HUES64 (cell line): ENCODE results near the gene ARHGEF5.

Source experiments
- H3K27ac ChIP-seq: 2 replicates; pipeline ENCODE4 v1.7.0; 2013; ENCODE audit warnings: low read depth, low read length, inconsistent platforms
- H3K27me3 ChIP-seq: 2 replicates; pipeline ENCODE4 v1.6.1; 2013; ENCODE audit warnings: mild to moderate bottlenecking, low read length; ENCODE audit not compliant: insufficient read depth
- H3K36me3 ChIP-seq: 2 replicates; pipeline ENCODE4 v1.6.1; 2013; ENCODE audit warnings: mild to moderate bottlenecking, low read length; ENCODE audit not compliant: insufficient read depth
- H3K4me1 ChIP-seq: 2 replicates; pipeline ENCODE4 v1.6.1; 2013; ENCODE audit warnings: mild to moderate bottlenecking, low read length, moderate library complexity; ENCODE audit not compliant: insufficient read depth
- H3K4me3 ChIP-seq: 2 replicates; pipeline ENCODE4 v1.5.1; 2013; ENCODE audit warnings: mild to moderate bottlenecking, low read length, moderate library complexity
- H3K9ac ChIP-seq: 2 replicates; pipeline ENCODE4 v1.6.1; 2013; ENCODE audit warnings: mild to moderate bottlenecking, low read depth, low read length
- H3K9me3 ChIP-seq: 2 replicates; pipeline ENCODE4 v1.6.1; 2013; ENCODE audit warnings: low read depth, low read length; ENCODE audit not compliant: insufficient read depth
- WGBS: fragments of 150-250, 120-280 bp; methylation state at CpG from one replicate; pipeline ENCODE4 v1.1.7; 2013; ENCODE audit warnings: missing lambda C conversion rate; 5-methylcytosine and 5-hydroxymethylcytosine counted together

The ARHGEF5 gene

GRCh38 chr7:144384555-144385245 lies 29.5 kb downstream of the ARHGEF5 start:
- Histone ChIP-seq H3K9me3 (no peaks in the 10 kb centered on the region), H3K36me3 (peaks cover 10% of the 10 kb centered on the region), H3K27ac (peak overlapping the region; percentile 47; the same call in 1 of the 2 replicates), H3K4me1 (peaks cover 24% of the 10 kb centered on the region), H3K4me3 (no peak overlapping the region), H3K27me3 (no peaks in the 10 kb centered on the region), H3K9ac (peak overlapping the region; percentile 35; the same call in 1 of the 2 replicates)
- WGBS = 48% methylated on average over 12 of the region's 12 CpGs

GRCh38 chr7:144386741-144387140 lies 31.5 kb downstream of the ARHGEF5 start:
- peaks cover 31% of the 10 kb centered on the region for H3K4me1 ChIP-seq
- H3K9ac ChIP-seq = no peak overlapping the region
- H3K4me3 ChIP-seq = no peak overlapping the region
- H3K27ac ChIP-seq = no peak overlapping the region
- no peaks in the 10 kb centered on the region for H3K36me3 ChIP-seq
- H3K9me3 ChIP-seq = no peaks in the 10 kb centered on the region
- no peaks in the 10 kb centered on the region for H3K27me3 ChIP-seq

DNA sequence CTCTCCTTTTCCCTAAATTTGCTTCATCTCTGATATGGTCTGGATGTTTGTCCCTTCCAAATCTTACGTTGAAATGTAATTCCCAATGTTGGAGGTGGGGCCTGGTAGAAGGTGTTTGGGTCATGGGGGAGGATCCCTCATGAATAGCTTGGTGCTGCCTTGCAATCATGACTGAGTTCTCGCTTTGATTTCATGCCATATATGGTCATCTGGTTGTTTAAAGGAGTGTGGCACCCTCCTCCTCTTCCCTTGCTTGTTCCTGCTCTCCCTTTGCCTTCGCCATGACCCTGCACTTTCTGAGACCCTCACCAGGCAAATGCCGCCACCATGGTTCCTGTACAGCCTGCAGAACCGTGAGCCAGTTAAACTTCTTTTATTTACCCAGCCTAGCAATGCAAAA lies 33.7 kb downstream of the ARHGEF5 start:
- WGBS = 79% methylated on average over 5 of the region's 5 CpGs
- peaks cover 33% of the 10 kb centered on the region for H3K4me1 ChIP-seq

GRCh38 chr7:144390481-144390880 lies 35.3 kb downstream of the ARHGEF5 start:
- no peaks in the 10 kb centered on the region for H3K9me3 ChIP-seq
- H3K27ac ChIP-seq = no peak overlapping the region
- WGBS = 91% methylated on average over 7 of the region's 7 CpGs
- no peaks in the 10 kb centered on the region for H3K36me3 ChIP-seq
- no peak overlapping the region for H3K4me3 ChIP-seq
- H3K27me3 ChIP-seq = no peaks in the 10 kb centered on the region
- H3K9ac ChIP-seq = no peak overlapping the region
- peaks cover 24% of the 10 kb centered on the region for H3K4me1 ChIP-seq

More for the DNA sequence above, 33.7 kb downstream of the ARHGEF5 start:
- H3K36me3 ChIP-seq = no peaks in the 10 kb centered on the region
- peak overlapping the region; percentile 60; the same call in 1 of the 2 replicates for H3K27ac ChIP-seq
- peak overlapping the region; percentile 43; the same call in 1 of the 2 replicates for H3K9ac ChIP-seq
- no peaks in the 10 kb centered on the region for H3K9me3 ChIP-seq
- H3K4me3 ChIP-seq = no peak overlapping the region
- no peaks in the 10 kb centered on the region for H3K27me3 ChIP-seq

GRCh38 chr7:144391014-144391413 lies 35.8 kb downstream of the ARHGEF5 start:
- 93% methylated on average over 4 of the region's 4 CpGs for WGBS
- Histone ChIP-seq H3K9ac (no peak overlapping the region), H3K9me3 (no peaks in the 10 kb centered on the region), H3K27me3 (no peaks in the 10 kb centered on the region), H3K4me1 (peaks cover 24% of the 10 kb centered on the region), H3K36me3 (no peaks in the 10 kb centered on the region), H3K4me3 (no peak overlapping the region), H3K27ac (no peak overlapping the region)

GRCh38 chr7:144391823-144392255 lies 36.6 kb downstream of the ARHGEF5 start:
- Histone ChIP-seq H3K4me1 (peaks cover 24% of the 10 kb centered on the region), H3K27ac (no peak overlapping the region), H3K9ac (peak overlapping the region; percentile 27; the same call in 1 of the 2 replicates), H3K27me3 (no peaks in the 10 kb centered on the region), H3K9me3 (no peaks in the 10 kb centered on the region), H3K36me3 (no peaks in the 10 kb centered on the region), H3K4me3 (no peak overlapping the region)
- 36% methylated on average over 8 of the region's 8 CpGs for WGBS

GRCh38 chr7:144397086-144397485 lies 41.9 kb downstream of the ARHGEF5 start:
- 89% methylated on average over 4 of the region's 4 CpGs for WGBS
- Histone ChIP-seq H3K9me3 (no peaks in the 10 kb centered on the region), H3K27ac (no peak overlapping the region), H3K27me3 (no peaks in the 10 kb centered on the region), H3K4me3 (no peak overlapping the region), H3K9ac (no peak overlapping the region), H3K4me1 (peaks cover 2% of the 10 kb centered on the region; the same call in 1 of the 2 replicates), H3K36me3 (no peaks in the 10 kb centered on the region)

- Histone ChIP-seq H3K27ac (no peak overlapping the region), H3K9ac (no peak overlapping the region), H3K36me3 (no peaks in the 10 kb centered on the region), H3K4me3 (no peak overlapping the region), H3K27me3 (no peaks in the 10 kb centered on the region), H3K4me1 (no peaks in the 10 kb centered on the region), H3K9me3 (no peaks in the 10 kb centered on the region)
- WGBS = 92% methylated on average over 9 of the region's 9 CpGs
Measured at GRCh38 chr7:144398291-144398690, 43.1 kb downstream of the ARHGEF5 start.

DNA sequence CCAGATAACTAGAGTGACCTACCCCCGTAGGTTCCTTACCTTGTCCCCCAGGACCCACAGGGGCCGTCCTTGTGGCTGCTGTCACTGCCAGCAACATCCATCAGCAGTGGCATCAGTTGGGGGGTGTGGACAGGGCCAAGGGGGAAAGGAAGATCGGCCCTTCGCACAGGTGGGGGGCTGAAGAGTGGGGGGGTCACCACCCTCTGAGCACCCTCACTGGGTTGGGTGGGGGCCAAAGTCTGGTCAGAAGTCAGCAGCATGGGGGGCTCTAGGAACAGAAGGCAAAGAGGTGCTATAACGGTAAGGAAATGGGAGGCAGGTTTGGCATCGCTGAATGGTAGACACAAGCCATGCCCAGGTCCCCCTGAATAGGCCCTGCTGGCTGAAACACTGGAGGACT lies 43.7 kb downstream of the ARHGEF5 start:
- Histone ChIP-seq H3K27me3 (no peaks in the 10 kb centered on the region), H3K4me1 (no peaks in the 10 kb centered on the region), H3K4me3 (no peak overlapping the region), H3K36me3 (no peaks in the 10 kb centered on the region), H3K9ac (no peak overlapping the region), H3K27ac (no peak overlapping the region), H3K9me3 (no peaks in the 10 kb centered on the region)
- 91% methylated on average over 6 of the region's 6 CpGs for WGBS

DNA sequence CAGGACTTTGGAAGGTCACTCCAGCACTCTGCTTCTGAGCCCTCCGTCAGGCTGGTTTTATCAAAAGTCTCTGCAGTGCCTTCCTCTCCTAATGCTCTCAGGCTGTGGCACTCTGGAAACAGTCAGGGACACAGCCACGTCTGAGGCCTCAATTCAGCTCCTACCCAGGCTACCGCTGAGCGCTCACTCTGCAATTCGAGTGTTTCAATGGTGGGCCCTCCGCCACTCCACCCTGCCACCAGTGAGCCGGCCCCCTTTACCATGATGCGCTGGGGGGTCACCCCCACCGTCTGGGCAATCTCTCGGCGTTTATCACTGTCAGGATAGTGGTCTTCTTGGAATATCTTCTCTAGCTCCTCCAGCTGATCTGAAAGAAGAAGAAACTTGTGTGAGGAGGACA lies 44.7 kb downstream of the ARHGEF5 start:
- Histone ChIP-seq H3K27ac (no peak overlapping the region), H3K4me3 (no peak overlapping the region), H3K36me3 (no peaks in the 10 kb centered on the region), H3K4me1 (no peaks in the 10 kb centered on the region), H3K9ac (no peak overlapping the region), H3K27me3 (no peaks in the 10 kb centered on the region), H3K9me3 (no peaks in the 10 kb centered on the region)
- WGBS = 89% methylated on average over 11 of the region's 11 CpGs

- no peaks in the 10 kb centered on the region for H3K36me3 ChIP-seq
- 86% methylated on average over 5 of the region's 5 CpGs for WGBS
- no peaks in the 10 kb centered on the region for H3K27me3 ChIP-seq
- no peak overlapping the region for H3K27ac ChIP-seq
- H3K9me3 ChIP-seq = no peaks in the 10 kb centered on the region
- no peak overlapping the region for H3K9ac ChIP-seq
- no peaks in the 10 kb centered on the region for H3K4me1 ChIP-seq
- H3K4me3 ChIP-seq = no peak overlapping the region
Measured at GRCh38 chr7:144401490-144401889, 46.3 kb downstream of the ARHGEF5 start.
